ENCODE measurements around the gene MSRB1. TPM values are rescaled to one million over a fixed set of nuclear protein-coding genes. Genes with fewer than 3 reads are reported as not detected.

Gene MSRB1
- total and polyA plus RNA-seq, 8 donors: 29.7 to 94.4 (median 57.0) TPM

DNA sequence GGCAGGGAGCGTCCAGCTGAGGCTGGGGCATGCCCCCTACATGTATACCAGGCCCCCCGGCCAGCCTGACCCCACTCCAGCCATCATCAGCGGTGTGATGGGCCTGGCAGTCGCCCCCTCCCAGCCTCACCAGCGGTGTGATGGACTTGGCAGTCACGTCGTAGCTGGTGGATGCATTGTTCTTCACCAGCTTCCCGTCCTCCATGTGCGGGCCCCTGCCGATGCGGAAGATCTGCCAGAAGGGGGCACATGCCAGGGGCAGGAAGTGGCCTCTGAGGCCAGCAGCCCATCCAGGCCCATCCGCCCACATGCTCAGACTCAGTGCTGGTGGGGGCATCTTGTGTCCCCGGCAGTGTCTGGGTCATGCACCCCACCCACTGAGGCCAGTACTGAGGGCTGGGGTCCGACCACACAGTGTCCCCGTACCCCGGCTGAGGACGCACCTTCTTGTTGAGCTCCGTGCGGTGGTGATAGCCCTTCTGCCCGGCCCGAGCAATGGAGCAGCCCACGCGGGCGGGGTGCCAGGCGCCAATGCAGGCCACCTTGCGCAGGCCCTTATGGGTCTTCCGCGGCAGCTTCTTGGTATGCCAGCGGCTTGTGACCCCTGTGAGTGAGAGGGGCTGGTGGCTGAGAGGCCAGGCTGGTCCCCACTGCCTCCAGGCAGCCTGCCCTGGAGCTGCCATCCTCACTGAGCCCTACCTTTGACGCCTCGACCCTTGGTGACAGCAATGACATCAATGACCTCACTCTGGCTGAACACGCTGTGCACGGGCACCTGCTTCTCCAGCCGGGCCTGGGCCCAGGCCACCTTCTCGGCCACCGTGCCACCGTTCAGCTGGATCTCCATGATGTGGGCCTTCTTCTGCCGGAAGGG lies 3.7 kb upstream of the MSRB1 start:
- no peaks in the 10 kb centered on the region for H3K27me3 ChIP-seq
- WGBS, 2 donors: 90% methylated on average over 38 of the region's 38 CpGs
- H3K27ac ChIP-seq: no peak overlapping the region
- H3K4me3 ChIP-seq: no peak overlapping the region
- H3K9me3 ChIP-seq: no peaks in the 10 kb centered on the region
- intact Hi-C loops (cut with DNase I): no loop called here
- DNase-seq (peak in 1 of 6 donors; percentile 22), FAIRE-seq (no peak), ATAC-seq (no peak)
- no peaks in the 10 kb centered on the region for H3K36me3 ChIP-seq
- H3K4me1 ChIP-seq: no peaks in the 10 kb centered on the region
- TF ChIP-seq, protein P1, sequence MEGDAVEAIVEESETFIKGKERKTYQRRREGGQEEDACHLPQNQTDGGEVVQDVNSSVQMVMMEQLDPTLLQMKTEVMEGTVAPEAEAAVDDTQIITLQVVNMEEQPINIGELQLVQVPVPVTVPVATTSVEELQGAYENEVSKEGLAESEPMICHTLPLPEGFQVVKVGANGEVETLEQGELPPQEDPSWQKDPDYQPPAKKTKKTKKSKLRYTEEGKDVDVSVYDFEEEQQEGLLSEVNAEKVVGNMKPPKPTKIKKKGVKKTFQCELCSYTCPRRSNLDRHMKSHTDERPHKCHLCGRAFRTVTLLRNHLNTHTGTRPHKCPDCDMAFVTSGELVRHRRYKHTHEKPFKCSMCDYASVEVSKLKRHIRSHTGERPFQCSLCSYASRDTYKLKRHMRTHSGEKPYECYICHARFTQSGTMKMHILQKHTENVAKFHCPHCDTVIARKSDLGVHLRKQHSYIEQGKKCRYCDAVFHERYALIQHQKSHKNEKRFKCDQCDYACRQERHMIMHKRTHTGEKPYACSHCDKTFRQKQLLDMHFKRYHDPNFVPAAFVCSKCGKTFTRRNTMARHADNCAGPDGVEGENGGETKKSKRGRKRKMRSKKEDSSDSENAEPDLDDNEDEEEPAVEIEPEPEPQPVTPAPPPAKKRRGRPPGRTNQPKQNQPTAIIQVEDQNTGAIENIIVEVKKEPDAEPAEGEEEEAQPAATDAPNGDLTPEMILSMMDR (IDR thresholded peaks at IDR 0.05): no peak

DNA sequence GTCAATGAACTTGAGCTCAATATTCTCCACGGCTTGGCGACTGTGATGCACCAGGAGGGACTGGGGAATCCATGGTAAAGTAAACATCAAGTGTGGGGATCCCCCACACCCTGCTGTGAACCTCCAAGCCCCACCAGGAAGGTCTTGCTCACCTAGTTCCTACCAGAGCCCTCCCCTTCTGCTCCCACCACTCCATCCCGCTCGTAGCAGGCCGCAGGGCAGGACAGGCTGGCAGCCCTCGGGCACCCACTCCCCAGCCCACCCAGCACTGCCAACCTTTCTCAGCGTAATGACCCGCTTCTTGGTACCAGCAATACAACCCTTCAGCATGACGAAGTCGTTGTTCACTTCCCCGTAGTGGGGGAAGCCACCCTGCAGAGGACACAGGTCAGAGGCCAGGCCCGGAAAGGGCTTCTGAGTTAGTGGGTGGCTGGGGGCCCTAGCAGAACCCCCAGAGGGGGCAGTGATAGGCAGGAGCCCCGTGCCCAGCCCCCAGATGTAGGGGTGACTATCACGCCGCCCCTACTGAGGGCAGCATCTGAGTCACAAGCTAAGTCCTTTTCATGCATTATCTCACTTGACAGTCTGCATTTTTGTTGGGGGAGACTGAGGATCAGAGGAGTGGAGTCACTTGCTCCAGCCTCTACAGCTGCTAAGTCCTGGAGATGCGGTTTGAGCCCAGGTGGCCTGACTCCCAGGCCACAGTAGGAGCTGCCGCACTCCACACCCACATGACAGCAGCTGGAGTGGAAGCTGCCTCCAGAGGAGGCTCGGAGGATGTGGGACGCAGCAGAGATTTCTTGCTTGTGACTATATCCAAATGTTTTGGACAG lies 2.8 kb upstream of the MSRB1 start:
- H3K4me3 ChIP-seq: no peak overlapping the region
- intact Hi-C loops (cut with DNase I): no loop called here
- TF ChIP-seq, protein P1 (IDR thresholded peaks at IDR 0.05): no peak
- no peaks in the 10 kb centered on the region for H3K36me3 ChIP-seq
- ATAC-seq (no peak), DNase-seq (peak in 1 of 6 donors; percentile 17), FAIRE-seq (no peak)
- no peaks in the 10 kb centered on the region for H3K9me3 ChIP-seq
- H3K27ac ChIP-seq: no peak overlapping the region
- H3K4me1 ChIP-seq: no peaks in the 10 kb centered on the region
- H3K27me3 ChIP-seq: no peaks in the 10 kb centered on the region
- WGBS, 2 donors: 79 to 85% methylated on average over 19 of the region's 19 CpGs

GRCh38 chr16:1944612-1945199 lies 1.7 kb upstream of the MSRB1 start:
- DNase-seq (peak in 2 of 6 donors; percentile 28 to 50), FAIRE-seq (no peak)

DNA sequence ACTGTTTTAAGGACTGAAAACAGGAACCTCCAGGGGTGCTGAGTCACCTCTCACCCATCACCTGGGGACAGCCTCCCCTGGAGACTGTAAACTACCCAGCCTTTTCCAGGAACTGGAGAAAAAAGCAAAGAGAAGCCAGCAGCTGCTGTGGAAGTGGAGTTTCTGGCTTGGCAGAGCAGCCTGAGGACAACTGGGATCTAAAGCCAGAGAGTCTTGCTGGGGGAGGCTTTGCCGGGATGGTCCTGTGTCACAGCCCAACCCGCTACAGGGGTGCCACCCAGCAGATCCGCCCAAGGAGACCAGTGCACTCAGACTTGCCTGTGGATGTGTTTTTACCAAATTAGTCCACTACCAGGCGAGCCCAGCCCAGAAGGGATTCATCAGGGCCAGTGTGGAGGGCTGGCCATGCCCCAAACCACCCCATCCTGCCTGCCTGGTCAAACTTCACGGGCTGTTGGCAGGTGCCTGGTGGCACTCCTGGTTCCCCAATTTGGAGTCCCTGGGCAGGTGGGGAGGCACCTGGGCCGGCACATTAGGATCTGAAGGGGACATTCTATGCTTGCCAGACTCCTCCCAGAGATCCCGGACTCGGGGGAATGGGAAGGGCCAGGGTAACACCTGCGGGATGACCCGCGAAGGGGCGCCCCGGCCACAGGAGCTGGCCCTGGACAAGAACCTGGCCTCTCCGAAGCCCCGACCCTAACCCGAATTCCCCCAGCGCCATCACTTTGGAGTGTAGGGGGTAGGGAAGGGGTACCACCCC lies 771 bp downstream of the MSRB1 start:
- intact Hi-C loops (cut with DNase I): no loop called here
- no peaks in the 10 kb centered on the region for H3K9me3 ChIP-seq
- WGBS, 2 donors: 12% methylated on average over 17 of the region's 17 CpGs
- H3K27ac ChIP-seq: peak overlapping the region; percentile 76 to 90 (median 86)
- H3K4me3 ChIP-seq: peak overlapping the region; percentile 59 to 79 (median 70)
- peak in 5 of 6 donors; percentile 66 to 84 (median 72) for DNase-seq
- FAIRE-seq: no peak
- peaks cover 0 to 25% (median 18%) of the 10 kb centered on the region in 3 donors for H3K4me1 ChIP-seq
- TF ChIP-seq, protein P1 (IDR thresholded peaks at IDR 0.05): no peak
- ATAC-seq: peak; percentile 8 to 33 (median 22)
- H3K27me3 ChIP-seq: no peaks in the 10 kb centered on the region
- peaks cover 0 to 22% (median 7%) of the 10 kb centered on the region in 3 donors for H3K36me3 ChIP-seq

More at GRCh38 chr16:1944612-1945199, 1.7 kb upstream of the MSRB1 start:
- ATAC-seq: no peak
- Histone ChIP-seq H3K4me1 (peaks cover 0 to 8% (median 5%) of the 10 kb centered on the region in 3 donors), H3K9me3 (no peaks in the 10 kb centered on the region), H3K27ac (no peak overlapping the region), H3K36me3 (no peaks in the 10 kb centered on the region), H3K27me3 (no peaks in the 10 kb centered on the region), H3K4me3 (no peak overlapping the region)
- intact Hi-C loops (cut with DNase I): no loop called here
- TF ChIP-seq, protein P1 (IDR thresholded peaks at IDR 0.05): no peak
- WGBS, 2 donors: 92 to 93% methylated on average over 21 of the region's 21 CpGs
